ENCODE measurements around the gene ANKRD23.

- TF ChIP-seq CTCF (IDR thresholded peaks at IDR 0.05; ENCODE audit: low read depth, low read length) (no peak), POLR2A (IDR thresholded peaks at IDR 0.05; ENCODE audit: extremely low read depth, insufficient read length) (no peak), MAX (IDR thresholded peaks at IDR 0.05; ENCODE audit: low read depth, low read length) (no peak), MYC (IDR thresholded peaks at IDR 0.05; ENCODE audit: low read depth, low read length) (no peak)
Measured at GRCh38 chr2:96795076-96795475, 48.7 kb downstream of the ANKRD23 start.
